Fibroblast of lung (primary cell): ENCODE results near the gene CXCR1. TPM values are rescaled to one million over a fixed set of nuclear protein-coding genes. Genes with fewer than 3 reads are reported as not detected.
A peak's percentile ranks its signal among the peaks of the same experiment; 100 is the strongest.

ENCODE experiments used
- DNase-seq, 2 donors: peaks; one replicate each; pipeline versions ENCODE4 v3.0.0 to v3.0.0-alpha.2; 2010; ENCODE audit warnings: low read depth in 2 of 2
- H2AFZ ChIP-seq: 2 replicates; pipeline ENCODE4 v1.5.1; 2012; ENCODE audit warnings: low read length, control low read depth, inconsistent platforms
- H3K27ac ChIP-seq: 2 replicates; pipeline ENCODE4 v1.5.1; 2011; ENCODE audit warnings: low read length, control low read depth; ENCODE audit not compliant: insufficient read depth
- H3K27me3 ChIP-seq: 2 replicates; pipeline ENCODE4 v1.5.1; 2011; ENCODE audit warnings: mild to moderate bottlenecking, low read length; ENCODE audit not compliant: control insufficient read depth, insufficient read depth
- H3K36me3 ChIP-seq: 2 replicates; pipeline ENCODE4 v1.5.1; 2011; ENCODE audit warnings: low read length; ENCODE audit not compliant: control insufficient read depth, insufficient read depth
- H3K4me1 ChIP-seq: 2 replicates; pipeline ENCODE4 v1.5.1; 2011; ENCODE audit warnings: low read length; ENCODE audit not compliant: control insufficient read depth, insufficient read depth; ENCODE audit errors: extremely low read depth
- H3K4me2 ChIP-seq: 2 replicates; pipeline ENCODE4 v1.5.1; 2011; ENCODE audit warnings: low read length, control low read depth; ENCODE audit not compliant: insufficient read depth; ENCODE audit errors: extremely low read depth
- H3K4me3 ChIP-seq, 4 experiments: fragments of 200-600 bp in 1 of 4; sonication (generic) in 1 of 4; replicated peaks in 1 of 4; 2 replicates each; pipeline ENCODE4 v1.5.1; 2011 to 2016; ENCODE audit warnings: low read length in 4 of 4, low read depth in 3 of 4, mild to moderate bottlenecking in 3 of 4, control low read depth in 2 of 4, inconsistent platforms in 1 of 4, mixed read lengths in 1 of 4; ENCODE audit not compliant: insufficient read depth in 1 of 4; ENCODE audit errors: control extremely low read depth in 1 of 4
- H3K79me2 ChIP-seq: 2 replicates; pipeline ENCODE4 v1.5.1; 2012; ENCODE audit warnings: mild to moderate bottlenecking, low read length, inconsistent platforms; ENCODE audit not compliant: control insufficient read depth, insufficient read depth
- H3K9ac ChIP-seq: 2 replicates; pipeline ENCODE4 v1.5.1; 2011; ENCODE audit warnings: mild to moderate bottlenecking, low read length, control low read depth; ENCODE audit not compliant: insufficient read depth
- H3K9me3 ChIP-seq: 2 replicates; pipeline ENCODE4 v1.5.1; 2012; ENCODE audit warnings: low read depth, low read length; ENCODE audit not compliant: control insufficient read depth, insufficient read depth
- H4K20me1 ChIP-seq: 2 replicates; pipeline ENCODE4 v1.5.1; 2011; ENCODE audit warnings: low read length; ENCODE audit not compliant: control insufficient read depth, insufficient read depth; ENCODE audit errors: extremely low read depth
- EZH2 ChIP-seq: IDR thresholded peaks from 2 replicates; pipeline ENCODE4 v1.5.1; 2012; ENCODE audit warnings: low read length, control low read depth, mild to moderate bottlenecking; ENCODE audit errors: missing control alignments
- polyA plus RNA-seq, 2 donors: library from polyadenylated mRNA; depleted of rRNA in 1 of 2; stranded (reverse) in 1 of 2; unstranded in 1 of 2; fragments of >200 nt; gene quantifications; 2 replicates each; pipeline ENCODE4 v1.2.1, GENCODE V29; 2011 to 2012; ENCODE audit warnings: missing spikeins in 1 of 2
- total RNA-seq: library from RNA; depleted of rRNA; stranded (reverse); fragments of >200 nt; gene quantifications from 2 replicates; pipeline ENCODE4 v1.2.1, GENCODE V29; 2014
- TF ChIP-seq, protein P1 (sequence below), 2 donors: IDR thresholded peaks in 1 of 2; conservative IDR thresholded peaks in 1 of 2; 1 replicate in 1 of 2; 2 replicates in 1 of 2; pipeline ENCODE4 v1.5.1; 2011 to 2012; ENCODE audit warnings: low read length in 2 of 2, control low read depth in 1 of 2, inconsistent platforms in 1 of 2, low read depth in 1 of 2, mild to moderate bottlenecking in 1 of 2

The CXCR1 gene
- total and polyA plus RNA-seq, 2 donors (not counting 1 experiment from before 2014, with no cell fraction given): not detected

DNA sequence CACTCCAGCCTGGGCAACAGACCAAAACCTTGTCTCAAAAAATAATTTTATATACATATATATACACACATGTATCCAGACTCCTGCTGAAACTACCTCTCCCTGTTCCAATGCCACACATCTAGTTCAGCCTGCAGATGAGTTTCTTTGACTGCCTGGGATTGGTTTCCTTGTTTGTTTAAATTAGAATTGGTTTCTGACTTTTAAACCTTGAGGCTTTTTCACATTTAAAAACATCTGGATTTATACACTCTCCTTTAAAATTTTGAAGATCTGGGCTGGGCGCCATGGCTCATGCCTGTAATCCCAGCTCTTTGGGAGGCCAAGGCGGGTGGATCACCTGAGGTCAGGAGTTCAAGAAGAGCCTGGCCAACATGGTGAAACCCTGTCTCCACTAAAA is 21.8 kb upstream of the CXCR1 start:
- TF ChIP-seq, protein P1, sequence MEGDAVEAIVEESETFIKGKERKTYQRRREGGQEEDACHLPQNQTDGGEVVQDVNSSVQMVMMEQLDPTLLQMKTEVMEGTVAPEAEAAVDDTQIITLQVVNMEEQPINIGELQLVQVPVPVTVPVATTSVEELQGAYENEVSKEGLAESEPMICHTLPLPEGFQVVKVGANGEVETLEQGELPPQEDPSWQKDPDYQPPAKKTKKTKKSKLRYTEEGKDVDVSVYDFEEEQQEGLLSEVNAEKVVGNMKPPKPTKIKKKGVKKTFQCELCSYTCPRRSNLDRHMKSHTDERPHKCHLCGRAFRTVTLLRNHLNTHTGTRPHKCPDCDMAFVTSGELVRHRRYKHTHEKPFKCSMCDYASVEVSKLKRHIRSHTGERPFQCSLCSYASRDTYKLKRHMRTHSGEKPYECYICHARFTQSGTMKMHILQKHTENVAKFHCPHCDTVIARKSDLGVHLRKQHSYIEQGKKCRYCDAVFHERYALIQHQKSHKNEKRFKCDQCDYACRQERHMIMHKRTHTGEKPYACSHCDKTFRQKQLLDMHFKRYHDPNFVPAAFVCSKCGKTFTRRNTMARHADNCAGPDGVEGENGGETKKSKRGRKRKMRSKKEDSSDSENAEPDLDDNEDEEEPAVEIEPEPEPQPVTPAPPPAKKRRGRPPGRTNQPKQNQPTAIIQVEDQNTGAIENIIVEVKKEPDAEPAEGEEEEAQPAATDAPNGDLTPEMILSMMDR (conservative IDR thresholded peaks at IDR 0.05 in 1 of 2, IDR thresholded peaks at IDR 0.05 in 1 of 2; ENCODE audit: low read depth in 1 of 2, low read length in 2 of 2): no peak
- no peak overlapping the region for H3K4me3 ChIP-seq
- H3K9ac ChIP-seq: no peak overlapping the region
- no peak for DNase-seq
- H3K4me1 ChIP-seq: no peaks in the 10 kb centered on the region
- H3K27me3 ChIP-seq: peaks cover under 1% of the 10 kb centered on the region
- H2AFZ ChIP-seq: no peak overlapping the region
- no peaks in the 10 kb centered on the region for H3K79me2 ChIP-seq
- no peak overlapping the region for H3K27ac ChIP-seq
- H3K4me2 ChIP-seq: no peak overlapping the region
- no peaks in the 10 kb centered on the region for H3K9me3 ChIP-seq
- no peaks in the 10 kb centered on the region for H3K36me3 ChIP-seq
- no peaks in the 10 kb centered on the region for H4K20me1 ChIP-seq

DNA sequence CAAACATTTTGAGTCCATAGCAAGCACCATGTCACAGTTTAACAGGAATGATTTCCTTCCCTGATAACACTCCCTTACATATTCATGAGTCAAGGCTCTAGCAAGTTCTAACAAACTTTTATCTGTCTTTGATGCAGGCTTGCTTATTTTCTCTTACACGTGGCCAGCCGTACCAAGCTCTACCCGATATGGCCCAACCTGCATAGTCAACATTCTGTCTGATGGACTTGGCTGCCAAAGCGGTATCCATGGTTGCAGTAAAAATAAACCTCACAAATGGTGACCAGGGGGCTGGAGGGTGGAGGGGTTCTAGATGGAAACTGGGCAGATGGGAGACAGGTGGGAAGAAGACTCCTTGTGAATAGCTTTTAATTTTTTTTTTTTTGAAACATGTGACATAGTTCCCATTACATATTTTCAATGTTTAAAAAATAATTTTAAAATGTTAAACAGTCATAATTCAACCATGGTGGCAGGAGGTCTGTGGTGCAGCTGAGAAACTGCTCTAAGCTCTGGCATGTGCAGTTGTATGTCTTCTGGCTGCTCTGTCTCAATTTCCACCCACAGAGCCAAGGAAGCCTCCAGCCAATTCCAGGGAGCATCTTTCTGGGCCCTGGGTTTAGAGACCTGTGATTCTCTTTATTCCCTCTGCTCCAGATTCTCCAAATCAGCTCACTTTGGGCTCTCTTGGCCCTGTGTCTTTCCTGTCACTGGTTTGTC is 20.7 kb upstream of the CXCR1 start:
- Histone ChIP-seq H3K9ac (no peak overlapping the region), H3K27me3 (peaks cover 4% of the 10 kb centered on the region), H3K27ac (no peak overlapping the region), H3K79me2 (no peaks in the 10 kb centered on the region), H4K20me1 (no peaks in the 10 kb centered on the region), H3K4me1 (no peaks in the 10 kb centered on the region), H3K36me3 (no peaks in the 10 kb centered on the region), H3K4me3 (no peak overlapping the region), H3K9me3 (no peaks in the 10 kb centered on the region), H3K4me2 (no peak overlapping the region), H2AFZ (no peak overlapping the region)
- no peak for TF ChIP-seq EZH2
- TF ChIP-seq, protein P1 (conservative IDR thresholded peaks at IDR 0.05 in 1 of 2, IDR thresholded peaks at IDR 0.05 in 1 of 2; ENCODE audit: low read depth in 1 of 2, low read length in 2 of 2): no peak
- peak in 1 of 2 donors; percentile 6 for DNase-seq

DNA sequence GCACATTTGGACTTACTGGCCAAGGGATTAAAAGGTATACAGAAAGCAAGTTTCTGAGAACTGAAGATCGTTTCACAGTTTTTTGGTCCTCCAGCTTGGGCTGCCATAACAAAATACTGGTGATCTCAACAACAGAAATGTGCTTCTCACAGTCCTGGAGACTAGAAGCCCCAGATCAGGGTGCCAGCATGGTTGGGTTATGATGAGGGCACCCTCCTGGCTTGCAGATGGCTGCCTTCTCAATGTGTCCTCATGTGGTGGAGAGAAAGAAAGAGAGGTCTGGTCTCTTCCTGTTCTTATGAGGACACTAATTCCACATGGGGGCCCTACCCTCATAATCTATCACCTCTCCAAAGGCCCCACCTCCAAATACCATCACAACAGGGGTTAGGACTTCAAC is 20.1 kb upstream of the CXCR1 start:
- Histone ChIP-seq H3K27me3 (peaks cover 6% of the 10 kb centered on the region), H3K27ac (no peak overlapping the region), H2AFZ (no peak overlapping the region), H3K4me2 (no peak overlapping the region), H3K9ac (no peak overlapping the region), H3K79me2 (no peaks in the 10 kb centered on the region), H3K4me1 (no peaks in the 10 kb centered on the region), H3K36me3 (no peaks in the 10 kb centered on the region), H3K4me3 (no peak overlapping the region), H4K20me1 (no peaks in the 10 kb centered on the region), H3K9me3 (no peaks in the 10 kb centered on the region)
- DNase-seq: no peak
- TF ChIP-seq, protein P1 (conservative IDR thresholded peaks at IDR 0.05 in 1 of 2, IDR thresholded peaks at IDR 0.05 in 1 of 2; ENCODE audit: low read depth in 1 of 2, low read length in 2 of 2): no peak
- no peak for TF ChIP-seq EZH2
